K562 (cell line): Measurements from ENCODE around the gene ZNF407.

Experiments
- EZH2 ChIP-seq: IDR thresholded peaks from 2 replicates; pipeline ENCODE4 v1.6.1; 2012; ENCODE audit warnings: low read depth, mild to moderate bottlenecking, inconsistent platforms, low read length, borderline replicate concordance
- POLR2AphosphoS5 ChIP-seq: IDR thresholded peaks from 2 replicates; pipeline ENCODE4 v1.6.1; 2011; ENCODE audit warnings: mild to moderate bottlenecking, low read depth, low read length, moderate library complexity; ENCODE audit not compliant: control insufficient read depth, insufficient read depth

- TF ChIP-seq POLR2AphosphoS5 = no peak
- TF ChIP-seq EZH2 = no peak
Measured at GRCh38 chr18:75035928-75036327, 438.3 kb downstream of the ZNF407 start.
